ENCODE measurements around the gene HEATR5B.
"Not testable (repeated sequence)": the region's sequence is repeated elsewhere in the genome, so short reads cannot be mapped to it uniquely, and the experiment has no call there.

Gene HEATR5B

DNA sequence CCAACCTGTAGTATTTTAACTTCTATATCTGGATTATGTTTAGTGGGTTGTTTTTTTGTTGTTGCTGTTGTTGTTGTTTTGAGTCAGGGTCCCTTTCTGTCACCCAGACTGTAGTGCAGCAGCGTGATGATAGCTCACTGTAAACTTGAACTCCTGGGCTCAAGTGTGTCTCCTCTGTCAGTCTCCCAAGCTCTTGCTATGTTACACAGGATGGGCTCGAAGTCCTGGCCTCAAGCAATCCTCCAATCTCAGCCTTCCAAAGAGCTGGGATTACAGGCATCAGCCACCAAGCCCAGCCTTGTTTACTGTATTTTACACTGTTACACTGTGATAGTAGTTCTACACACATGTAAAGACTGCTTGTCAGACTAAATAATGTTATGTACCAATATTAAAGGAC lies 108.1 kb downstream of the HEATR5B start:
- DNase-seq = no peak

DNA sequence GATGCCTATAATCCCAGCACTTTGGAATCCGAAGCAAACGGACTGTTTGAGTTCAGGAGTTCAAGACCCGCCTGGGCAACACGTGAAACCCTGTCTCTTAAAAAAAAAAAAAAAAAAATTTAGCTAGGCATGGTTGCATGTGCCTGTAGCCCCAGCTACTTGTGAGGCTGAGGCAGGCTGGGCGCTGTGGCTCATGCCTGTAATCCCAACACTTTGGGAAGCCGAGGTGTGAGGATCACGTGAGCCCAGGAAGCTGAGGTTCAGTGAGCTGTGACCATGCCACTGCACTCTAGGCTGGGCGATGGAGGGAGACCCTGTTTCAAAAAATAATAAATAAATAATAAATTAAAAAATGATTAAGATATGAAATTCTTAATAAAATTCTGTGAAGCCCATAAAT lies 108.9 kb downstream of the HEATR5B start:
- DNase-seq = no peak

DNA sequence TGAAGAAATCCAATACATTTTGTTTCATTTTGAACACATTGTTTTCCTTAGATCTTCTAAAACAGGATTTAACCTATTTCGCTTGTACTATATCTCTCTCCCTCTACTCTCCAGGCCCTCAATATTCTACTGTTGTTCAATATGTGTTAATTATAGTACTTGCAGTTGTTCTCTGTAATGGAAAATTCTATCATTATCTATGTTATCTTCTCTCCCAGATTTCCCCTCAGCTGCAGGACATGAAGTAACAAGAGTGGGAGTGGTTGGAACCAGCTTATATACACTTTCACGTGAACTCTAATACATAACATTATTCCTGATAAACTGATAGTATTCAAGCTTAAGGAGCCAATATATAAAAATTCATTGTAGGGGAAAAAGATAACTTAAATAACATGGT lies 110.9 kb downstream of the HEATR5B start:
- DNase-seq = no peak

DNA sequence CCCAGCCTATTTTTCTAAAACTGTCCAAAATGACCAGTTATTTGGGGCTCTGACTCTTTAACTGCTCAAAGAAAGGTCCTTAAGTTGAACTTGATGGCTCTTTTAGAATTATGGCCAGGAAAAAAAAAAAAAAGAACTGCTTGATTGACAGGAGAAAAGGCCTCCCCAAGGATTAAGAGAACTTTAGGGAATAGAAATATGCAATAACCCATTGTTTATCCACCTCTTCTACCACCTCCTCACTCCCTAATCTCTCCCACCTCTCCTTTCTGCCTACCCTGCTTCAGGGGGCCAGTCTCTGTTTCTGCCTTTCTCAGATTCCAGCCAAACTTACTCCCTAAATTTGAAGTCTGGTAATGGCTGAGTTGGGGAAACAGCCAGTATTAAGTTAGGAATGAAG lies 112.2 kb downstream of the HEATR5B start:
- DNase-seq = no peak

DNA sequence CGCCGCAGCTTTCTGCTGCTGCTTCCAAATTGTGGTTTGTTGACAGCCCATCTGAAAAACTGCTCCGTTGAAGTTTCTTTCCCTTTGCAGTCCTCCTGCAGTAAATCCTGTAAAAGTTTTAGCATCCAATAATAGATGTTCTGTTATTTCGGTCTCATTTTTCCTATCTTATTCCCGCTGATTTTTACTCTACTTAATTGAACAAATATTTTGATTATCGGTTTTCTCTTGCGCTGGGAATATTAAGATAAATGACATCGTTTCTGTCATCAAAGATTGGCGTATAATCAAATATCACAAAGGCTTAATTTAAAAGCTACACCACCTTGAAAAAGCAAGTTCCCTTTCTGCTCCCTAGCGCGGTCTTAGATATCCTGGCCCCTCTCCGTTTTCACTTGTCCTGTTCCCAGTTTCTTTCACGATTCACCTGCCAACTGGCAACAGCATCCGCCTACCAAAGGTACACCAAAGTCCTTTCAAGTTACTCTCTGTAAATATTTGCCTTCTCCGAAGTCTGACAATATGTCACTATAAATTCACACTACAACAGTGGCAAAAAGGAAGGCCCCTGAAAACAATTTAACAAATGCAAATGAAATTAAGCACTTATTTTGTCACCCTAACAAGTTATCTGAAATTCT lies 116.8 kb downstream of the HEATR5B start:
- DNase-seq = no peak

DNA sequence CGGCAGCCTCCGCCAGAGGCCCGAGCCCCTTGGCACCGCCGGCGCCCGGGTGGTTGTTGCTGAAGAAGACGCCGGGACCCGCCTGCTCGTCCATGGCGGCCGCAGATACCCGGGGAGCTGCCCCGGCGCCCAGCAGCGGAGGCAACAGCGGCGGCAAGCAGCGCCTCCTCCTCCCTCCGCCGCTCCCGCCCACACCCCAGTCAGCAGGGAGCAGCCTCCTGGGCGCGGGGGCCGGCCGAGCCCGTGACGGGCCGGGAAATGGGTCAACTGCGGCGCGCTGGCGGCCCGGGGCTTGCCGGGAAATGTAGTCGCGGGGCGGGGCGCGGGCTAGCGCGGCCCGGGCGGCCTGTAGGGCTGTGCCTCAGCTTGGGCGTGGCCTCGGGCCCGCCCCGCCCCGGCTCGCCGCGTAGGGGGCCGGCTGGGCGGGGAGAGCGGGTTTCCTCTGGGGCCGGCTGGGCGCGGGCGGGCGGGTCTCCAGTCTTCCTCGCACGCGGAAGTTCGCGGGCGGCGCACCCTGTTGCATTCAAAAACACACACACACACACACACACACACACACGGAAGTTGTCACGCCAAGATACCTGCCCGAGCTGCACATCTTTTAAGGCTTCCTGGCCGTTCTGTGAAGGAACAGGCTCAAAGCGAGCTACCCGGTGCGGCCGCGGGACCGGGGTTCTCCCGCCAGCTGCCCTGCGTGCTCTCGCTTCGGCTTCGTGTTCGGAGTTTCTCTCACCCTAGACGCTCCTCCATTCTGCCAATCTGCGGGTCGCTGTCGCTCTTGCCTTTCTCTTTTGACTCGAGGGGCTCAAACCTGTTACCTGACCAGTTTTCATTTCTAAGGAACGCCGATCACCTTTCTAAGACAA lies 117.6 kb downstream of the HEATR5B start, which contains the start of gene STRN:
STRN (minus strand) TSS at position 167 of the 866 bp plus-strand sequence; CDS start at position 94, 73 bp downstream.
- peak; percentile 97 for DNase-seq

DNA sequence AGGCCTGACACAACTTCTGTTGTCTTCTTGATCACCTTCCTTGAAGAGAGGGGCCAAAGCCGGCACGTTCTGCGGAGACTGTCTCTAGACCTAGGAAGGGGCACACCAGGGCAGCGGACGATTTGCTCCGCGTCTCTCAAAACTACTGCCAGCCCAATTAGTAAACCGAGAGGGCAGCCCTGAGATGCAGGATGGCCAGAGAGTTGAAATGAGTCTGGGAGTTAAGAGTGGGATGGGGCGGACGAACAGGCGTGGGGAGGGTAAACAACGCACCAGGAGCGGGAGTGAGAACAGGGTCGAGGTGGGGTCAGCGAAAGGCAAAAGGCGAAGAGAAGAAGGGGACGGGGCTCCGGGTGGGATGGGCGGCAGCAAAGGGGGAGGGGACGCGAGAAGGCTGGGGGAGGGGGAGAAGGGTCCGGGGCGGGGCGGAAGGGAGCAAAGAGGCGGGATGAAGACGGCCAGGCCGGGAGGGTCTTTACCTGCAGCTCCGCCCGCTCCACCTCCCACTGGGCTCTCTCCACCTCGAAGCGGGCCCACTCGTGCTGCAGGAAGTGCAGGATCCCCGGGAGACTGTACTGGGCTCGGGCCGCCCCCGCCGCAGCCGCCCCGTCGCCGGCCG lies 118.3 kb downstream of the HEATR5B start:
- peak; percentile 22 for DNase-seq

DNA sequence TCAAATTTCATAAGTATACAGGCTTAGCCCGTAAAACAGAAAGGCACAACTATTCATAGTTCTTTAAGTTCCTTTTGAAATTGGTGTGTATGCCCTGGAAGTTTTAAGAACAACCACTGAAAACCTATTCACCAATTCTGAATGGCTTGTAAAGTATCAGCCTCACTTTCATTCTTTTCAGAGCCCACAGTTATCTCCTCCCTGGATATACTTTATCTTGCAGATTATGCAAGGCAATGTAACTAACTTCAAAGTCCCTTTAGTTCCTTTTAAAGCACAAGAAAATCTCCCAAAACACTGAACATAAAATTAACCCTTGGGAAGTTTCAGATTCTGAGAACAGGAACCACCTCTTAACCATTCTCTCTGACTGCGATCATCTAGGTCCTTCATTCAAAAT lies 119.0 kb downstream of the HEATR5B start:
- DNase-seq = no peak

DNA sequence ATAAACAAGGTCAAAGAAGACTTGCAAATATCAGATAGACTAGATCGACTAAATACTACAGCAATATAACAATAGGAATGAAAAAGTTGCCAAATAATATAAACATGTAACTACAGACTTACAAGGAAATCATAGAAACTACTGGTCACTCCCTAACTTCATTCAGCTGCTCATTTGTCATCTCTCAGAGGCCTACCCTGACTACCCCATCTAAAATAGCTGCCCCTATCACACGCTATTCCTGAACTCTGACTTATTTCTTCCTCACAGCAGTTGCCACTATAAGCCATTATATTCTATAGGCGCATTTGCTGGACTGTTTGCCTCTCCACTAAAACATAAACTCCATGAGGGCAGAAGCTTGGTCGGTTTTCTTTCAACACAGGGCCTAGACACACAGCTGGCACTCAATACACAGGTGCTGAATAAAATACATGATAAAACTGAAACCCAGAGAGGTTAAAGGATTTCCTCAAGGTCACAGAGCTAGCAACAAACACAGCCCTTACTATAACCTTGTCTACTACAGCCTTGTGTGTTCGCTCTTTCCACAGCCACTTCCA lies 119.6 kb downstream of the HEATR5B start:
- DNase-seq = no peak

DNA sequence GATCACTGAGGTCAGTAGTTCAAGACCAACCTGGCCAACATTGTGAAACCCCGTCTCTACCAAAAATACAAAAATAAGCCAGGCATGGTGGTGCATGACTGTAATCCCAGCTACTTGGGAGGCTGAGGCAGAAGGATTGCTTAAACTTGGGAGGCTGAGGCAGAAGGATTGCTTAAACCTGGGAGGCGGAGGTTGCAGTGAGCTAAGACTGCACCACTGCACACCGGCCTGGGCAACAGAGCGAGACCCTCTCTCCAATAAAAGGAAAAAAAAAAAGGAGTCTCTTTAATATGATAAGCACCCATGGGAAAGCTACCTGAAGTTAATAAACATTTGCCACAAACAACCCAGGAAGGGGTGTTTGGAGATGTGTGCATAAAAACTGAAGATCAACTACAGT lies 120.4 kb downstream of the HEATR5B start:
- DNase-seq = no peak

DNA sequence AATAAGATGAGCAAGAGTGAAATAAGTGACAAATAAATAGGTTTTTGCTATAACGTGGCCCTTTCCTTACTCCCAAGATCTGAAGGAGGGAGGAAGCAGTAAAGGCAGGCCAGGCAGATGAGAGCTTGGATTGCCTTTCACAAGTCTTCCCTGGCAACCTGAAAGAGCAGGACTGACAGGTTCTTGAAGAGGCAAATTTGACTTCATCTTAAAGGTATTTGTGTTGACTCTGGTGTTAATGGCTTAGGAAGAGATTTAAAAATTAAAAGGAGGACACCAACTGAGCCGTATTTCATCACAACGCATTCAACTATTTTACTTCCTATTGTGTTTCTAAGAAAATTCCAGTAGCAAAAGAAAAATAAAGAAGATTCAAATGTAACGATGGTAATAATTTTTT lies 121.1 kb downstream of the HEATR5B start:
- DNase-seq = no peak

DNA sequence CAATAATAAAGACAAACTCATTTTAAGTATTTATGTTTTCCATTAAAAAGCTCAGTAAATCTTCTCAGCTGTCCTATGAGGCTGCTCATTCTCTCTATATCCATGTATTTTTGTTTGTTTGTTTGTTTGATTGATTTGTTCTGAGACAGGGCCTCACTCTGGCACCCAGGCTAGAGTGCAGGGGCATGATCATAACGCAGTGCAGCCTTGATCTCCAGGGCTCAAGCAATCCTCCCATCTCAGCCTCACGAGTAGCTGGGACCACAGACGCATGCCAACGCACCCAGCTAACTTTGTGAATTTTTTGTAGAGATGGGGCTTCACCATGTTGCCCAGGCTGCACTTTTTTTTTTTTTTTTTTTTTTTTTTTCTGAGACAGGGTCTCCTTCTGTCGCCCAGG lies 123.4 kb downstream of the HEATR5B start:
- DNase-seq = no peak

DNA sequence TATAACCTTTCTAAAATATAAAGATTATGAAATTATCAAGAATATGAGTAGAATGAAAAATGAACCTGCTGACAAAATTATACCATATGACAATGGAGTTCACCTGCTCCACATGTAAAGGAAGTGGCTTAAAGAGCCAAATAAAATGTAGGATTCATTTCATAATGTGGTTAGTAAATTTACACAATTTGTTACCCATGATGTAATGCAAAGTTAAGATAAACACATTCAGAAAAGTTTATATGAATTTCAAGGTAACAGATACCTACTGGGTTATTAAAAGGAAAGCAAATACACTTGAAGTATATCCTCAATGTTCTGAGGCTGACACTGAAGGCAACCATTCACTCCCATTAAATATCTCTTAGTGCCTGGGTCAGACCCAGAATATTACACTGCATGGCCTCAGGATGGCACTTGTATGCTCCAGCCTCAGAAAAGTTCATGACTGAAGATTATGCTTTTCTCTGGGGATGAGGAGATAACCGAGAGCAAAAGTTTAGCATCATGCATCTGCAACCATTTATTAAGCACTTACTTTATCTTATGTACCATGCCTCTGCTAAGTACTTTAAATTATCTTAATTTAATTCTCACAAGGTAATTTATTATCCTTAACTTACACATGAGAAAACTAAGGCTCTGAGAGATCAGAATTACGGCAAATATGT lies 124.0 kb downstream of the HEATR5B start:
- no peak for DNase-seq

DNA sequence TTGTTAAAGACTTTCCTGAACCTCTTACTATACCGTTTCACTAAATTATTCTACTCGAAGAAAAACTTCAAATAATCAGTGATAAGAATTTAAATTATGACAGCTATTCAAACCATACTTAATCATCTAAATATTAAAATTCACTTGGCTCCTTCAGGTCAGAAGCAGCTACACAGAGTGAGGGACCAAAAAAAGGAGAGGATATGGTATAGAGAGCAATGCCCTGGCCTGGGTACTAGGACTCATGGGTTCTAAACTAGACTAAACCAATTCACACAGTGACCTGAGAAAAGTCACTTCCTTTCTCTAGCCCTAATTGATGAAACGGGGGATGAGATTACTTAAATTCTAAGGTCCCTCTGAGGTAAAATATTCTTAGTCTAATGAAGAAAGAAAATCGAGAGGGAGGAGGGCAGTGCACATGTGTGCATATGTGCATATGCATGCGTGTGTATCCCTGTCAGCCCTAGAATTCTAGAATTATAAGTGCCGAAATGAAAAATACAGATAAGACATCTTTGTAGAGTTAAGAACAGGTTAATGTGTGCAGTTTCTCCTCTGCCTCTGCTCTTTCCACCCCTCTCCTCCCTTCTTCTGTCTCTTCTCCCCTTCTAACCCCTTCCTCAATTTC lies 129.1 kb downstream of the HEATR5B start:
- DNase-seq = no peak

DNA sequence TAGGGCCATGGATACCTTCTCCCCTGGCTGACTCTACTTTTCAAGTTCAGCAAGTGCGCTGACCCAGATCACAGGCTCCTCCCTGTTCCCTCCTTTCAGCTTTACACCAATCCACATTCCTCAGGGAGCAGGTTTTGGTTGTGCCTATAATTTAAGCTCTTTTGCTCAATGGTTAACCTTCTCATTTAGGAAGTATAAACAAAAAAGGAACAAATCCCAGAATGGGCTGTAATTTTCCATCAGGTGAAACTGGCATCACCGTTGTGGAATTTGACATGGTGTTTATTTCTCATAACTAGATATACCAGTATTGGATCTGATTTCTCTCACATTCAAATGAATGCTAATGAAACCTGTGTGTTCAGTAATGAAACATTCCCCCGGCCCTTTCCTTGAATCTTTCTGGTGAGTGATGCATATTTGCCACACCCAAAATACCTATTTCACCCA lies 131.4 kb downstream of the HEATR5B start:
- no peak for DNase-seq

DNA sequence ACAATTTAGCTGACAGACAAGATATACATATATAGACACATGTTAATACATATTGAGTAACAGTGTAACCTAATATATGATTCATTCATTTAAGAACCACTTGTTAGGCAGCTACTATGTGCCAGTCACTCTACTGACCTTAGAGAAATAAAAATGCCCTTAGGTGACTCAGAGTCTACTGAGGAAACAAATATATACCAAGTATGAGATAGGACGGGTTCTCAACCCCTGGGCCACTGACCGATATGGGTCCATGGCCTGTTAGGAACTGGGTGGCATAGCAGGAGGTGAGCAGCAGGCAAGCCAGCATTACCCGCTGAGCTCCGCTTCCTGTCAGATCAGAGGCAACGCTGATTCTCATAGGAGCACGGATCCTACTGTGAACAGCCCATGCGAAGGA lies 132.6 kb downstream of the HEATR5B start:
- DNase-seq = peak; percentile 49

DNA sequence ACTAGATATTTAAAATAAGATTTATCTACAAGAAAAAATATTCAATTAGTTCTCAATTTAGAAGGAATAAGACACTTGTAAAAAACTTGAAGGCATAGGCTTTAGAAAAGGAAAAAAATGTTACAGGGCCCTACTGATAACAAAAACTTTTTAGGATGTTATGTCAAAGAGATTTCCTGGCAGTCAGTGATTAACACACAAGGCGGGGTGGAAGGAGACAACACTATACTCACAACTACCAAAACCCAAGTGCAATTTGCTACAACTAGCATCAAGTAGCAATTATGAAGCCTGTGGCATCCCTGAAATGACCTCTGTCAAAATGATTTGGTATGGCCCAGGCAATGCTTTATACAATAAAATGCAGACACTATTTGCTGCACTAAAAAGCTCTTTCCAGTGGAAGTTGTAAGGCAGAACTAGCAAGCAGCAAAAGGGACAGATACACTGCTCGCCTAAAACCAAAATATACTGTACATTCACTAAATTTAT lies 133.1 kb downstream of the HEATR5B start:
- no peak for DNase-seq

DNA sequence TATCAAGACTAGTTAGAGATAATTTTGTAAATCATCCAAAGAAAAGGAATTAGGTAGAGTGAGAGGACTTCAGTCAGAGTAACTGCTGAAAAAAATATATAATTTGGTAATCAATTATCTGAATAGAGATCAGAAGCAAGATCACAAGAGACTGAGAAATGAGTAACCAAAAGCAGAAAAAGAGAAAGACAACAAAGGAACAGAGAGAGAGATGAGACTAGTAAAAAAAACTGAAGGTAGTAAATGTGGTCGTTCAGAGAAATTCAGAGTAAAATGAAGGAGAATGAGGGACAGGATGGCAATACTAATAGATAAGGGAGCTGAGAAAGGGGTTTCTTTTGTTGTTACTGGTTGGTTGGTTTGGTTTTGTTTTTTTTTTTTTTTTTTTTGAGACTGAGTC lies 134.3 kb downstream of the HEATR5B start:
- no peak for DNase-seq

DNA sequence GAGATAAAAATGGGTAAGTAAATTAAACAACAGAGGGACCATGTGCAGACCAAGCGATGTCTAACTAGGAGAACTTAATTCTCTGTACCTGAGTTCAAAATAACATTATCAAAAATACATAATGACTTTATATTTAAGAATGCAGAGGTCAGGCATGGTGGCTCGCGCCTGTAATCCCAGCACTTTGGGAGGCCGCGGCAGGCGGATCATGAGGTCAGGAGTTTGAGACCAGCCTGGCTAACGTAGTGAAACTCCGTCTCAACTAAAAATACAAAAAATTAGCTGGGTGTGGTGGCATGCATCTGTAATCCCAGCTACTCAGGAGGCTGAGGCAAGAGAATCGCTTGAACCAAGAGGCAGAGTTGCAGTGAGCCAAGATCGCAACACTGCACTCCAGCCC lies 138.9 kb downstream of the HEATR5B start:
- not testable (repeated sequence) for DNase-seq

DNA sequence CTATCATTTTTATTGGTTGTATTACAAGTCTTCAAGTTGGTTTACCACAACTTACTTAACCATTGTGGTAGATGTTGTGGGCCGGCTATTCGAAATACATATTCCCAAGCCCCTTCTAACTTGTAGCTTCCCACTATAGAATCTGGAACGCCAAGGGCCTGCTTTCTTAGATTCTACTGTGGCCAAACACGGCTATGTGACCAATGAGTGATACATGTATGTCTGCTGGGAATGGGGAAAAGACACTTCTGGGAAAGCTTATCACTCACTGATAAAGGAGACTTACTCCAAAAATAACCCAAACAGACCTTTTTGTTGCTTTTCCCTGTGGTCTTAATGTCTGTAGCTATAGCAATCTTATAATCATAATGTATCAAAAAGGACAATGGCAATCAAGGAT lies 142.3 kb downstream of the HEATR5B start:
- DNase-seq = no peak

DNA sequence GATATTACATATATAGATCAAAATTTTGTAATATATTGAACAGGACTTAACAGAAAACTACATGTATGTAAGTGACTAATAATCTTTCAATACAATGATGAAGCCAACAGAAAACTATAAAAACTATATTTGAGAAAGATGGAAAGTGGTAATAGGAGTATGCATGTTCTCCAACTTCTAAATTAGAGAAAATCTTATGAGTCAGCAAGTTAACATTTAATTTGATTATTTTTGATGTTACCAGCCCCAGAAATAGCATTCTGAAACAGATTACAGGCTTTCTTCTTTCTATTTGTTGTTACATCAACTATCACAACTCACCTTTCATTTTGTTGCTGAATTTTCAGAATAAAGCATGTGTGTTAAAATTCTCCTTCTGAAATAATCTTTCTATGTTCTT lies 147.6 kb downstream of the HEATR5B start:
- not testable (repeated sequence) for DNase-seq

DNA sequence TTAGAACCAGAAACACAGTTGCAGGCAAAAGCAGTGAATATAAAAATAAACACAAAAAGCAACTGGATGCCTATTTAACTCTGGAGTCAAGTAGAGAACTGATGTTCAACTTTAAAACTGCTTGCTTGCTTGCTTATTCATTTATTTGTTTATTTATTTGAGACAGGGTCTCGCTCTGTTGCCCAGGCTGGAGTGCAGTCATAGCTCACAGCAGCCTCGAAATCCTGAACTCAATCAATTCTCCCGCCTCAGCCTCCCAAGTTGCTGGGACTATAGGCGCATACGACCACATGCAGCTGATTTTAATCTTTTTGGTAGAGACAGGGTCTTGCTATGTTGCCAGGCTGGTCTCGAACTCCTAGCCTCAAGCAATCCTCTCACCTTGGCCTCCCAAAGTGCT lies 152.5 kb downstream of the HEATR5B start:
- not testable (repeated sequence) for DNase-seq

All from NCI-H226 (cell line).